SK-N-SH (cell line): Measurements from ENCODE around the gene OTOP1.
"Not testable (repeated sequence)": the region's sequence is repeated elsewhere in the genome, so short reads cannot be mapped to it uniquely, and the experiment has no call there.

ENCODE experiments used
- EP300 ChIP-seq, 2 experiments: IDR thresholded peaks; 2 replicates each; pipeline versions ENCODE4 v1.4.0 to v1.6.1; 2012; ENCODE audit warnings: borderline replicate concordance in 1 of 2, low read depth in 1 of 2, low read length in 1 of 2
- MAX ChIP-seq: IDR thresholded peaks from 2 replicates; pipeline ENCODE4 v1.4.0; 2012; ENCODE audit warnings: low read depth
- MEF2A ChIP-seq: IDR thresholded peaks from 2 replicates; pipeline ENCODE4 v1.4.0; 2012; ENCODE audit warnings: low read depth, borderline replicate concordance
- NFIC ChIP-seq: IDR thresholded peaks from 2 replicates; pipeline ENCODE4 v1.4.0; 2012; ENCODE audit warnings: borderline replicate concordance
- NRF1 ChIP-seq: IDR thresholded peaks from 2 replicates; pipeline ENCODE4 v1.6.1; 2012; ENCODE audit warnings: low read depth, mild to moderate bottlenecking, low read length
- POLR2AphosphoS5 ChIP-seq: IDR thresholded peaks from 2 replicates; pipeline ENCODE4 v1.6.1; 2012; ENCODE audit warnings: low read depth, low read length
- RFX5 ChIP-seq: IDR thresholded peaks from 2 replicates; pipeline ENCODE4 v1.6.1; 2012; ENCODE audit warnings: mild to moderate bottlenecking, improper control_type of control experiment, low read length
- SMC3 ChIP-seq: IDR thresholded peaks from 2 replicates; pipeline ENCODE4 v1.6.1; 2012; ENCODE audit warnings: low read depth, low read length, improper control_type of control experiment
- TEAD4 ChIP-seq: IDR thresholded peaks from 2 replicates; pipeline ENCODE4 v1.4.0; 2012; ENCODE audit warnings: mild to moderate bottlenecking, borderline replicate concordance; ENCODE audit not compliant: insufficient read depth
- TF ChIP-seq, protein P1 (sequence below): IDR thresholded peaks from 2 replicates; pipeline ENCODE4 v1.4.0; 2012; ENCODE audit warnings: low read depth, borderline replicate concordance
- TF ChIP-seq, protein P2 (sequence below): fragments of 200-600 bp; sonication (generic); IDR thresholded peaks from 2 replicates; pipeline ENCODE4 v1.6.1; 2017; ENCODE audit warnings: antibody characterized with exemption, mild to moderate bottlenecking, moderate library complexity
- TF ChIP-seq, protein P3 (sequence below): IDR thresholded peaks from 2 replicates; pipeline ENCODE4; 2012
- TF ChIP-seq, protein P4 (sequence below): fragments of 150-350 bp; IDR thresholded peaks from 2 replicates; pipeline ENCODE4 v1.6.1; 2017; ENCODE audit warnings: antibody characterized with exemption, low read length, low read depth, borderline replicate concordance

- TF ChIP-seq, protein P1, sequence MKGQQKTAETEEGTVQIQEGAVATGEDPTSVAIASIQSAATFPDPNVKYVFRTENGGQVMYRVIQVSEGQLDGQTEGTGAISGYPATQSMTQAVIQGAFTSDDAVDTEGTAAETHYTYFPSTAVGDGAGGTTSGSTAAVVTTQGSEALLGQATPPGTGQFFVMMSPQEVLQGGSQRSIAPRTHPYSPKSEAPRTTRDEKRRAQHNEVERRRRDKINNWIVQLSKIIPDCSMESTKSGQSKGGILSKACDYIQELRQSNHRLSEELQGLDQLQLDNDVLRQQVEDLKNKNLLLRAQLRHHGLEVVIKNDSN, result not testable (repeated sequence)
- not testable (repeated sequence) for TF ChIP-seq POLR2AphosphoS5; RFX5; MEF2A; NRF1; TEAD4; EP300 (IDR thresholded peaks at IDR 0.05; ENCODE audit: borderline replicate concordance in 1 of 2, low read depth in 1 of 2, low read length in 1 of 2); NFIC; MAX
- TF ChIP-seq, protein P2, sequence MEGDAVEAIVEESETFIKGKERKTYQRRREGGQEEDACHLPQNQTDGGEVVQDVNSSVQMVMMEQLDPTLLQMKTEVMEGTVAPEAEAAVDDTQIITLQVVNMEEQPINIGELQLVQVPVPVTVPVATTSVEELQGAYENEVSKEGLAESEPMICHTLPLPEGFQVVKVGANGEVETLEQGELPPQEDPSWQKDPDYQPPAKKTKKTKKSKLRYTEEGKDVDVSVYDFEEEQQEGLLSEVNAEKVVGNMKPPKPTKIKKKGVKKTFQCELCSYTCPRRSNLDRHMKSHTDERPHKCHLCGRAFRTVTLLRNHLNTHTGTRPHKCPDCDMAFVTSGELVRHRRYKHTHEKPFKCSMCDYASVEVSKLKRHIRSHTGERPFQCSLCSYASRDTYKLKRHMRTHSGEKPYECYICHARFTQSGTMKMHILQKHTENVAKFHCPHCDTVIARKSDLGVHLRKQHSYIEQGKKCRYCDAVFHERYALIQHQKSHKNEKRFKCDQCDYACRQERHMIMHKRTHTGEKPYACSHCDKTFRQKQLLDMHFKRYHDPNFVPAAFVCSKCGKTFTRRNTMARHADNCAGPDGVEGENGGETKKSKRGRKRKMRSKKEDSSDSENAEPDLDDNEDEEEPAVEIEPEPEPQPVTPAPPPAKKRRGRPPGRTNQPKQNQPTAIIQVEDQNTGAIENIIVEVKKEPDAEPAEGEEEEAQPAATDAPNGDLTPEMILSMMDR, result peak; percentile 44
- TF ChIP-seq SMC3, result peak; percentile 17; the same call in 1 of the 2 replicates
- TF ChIP-seq, protein P3, sequence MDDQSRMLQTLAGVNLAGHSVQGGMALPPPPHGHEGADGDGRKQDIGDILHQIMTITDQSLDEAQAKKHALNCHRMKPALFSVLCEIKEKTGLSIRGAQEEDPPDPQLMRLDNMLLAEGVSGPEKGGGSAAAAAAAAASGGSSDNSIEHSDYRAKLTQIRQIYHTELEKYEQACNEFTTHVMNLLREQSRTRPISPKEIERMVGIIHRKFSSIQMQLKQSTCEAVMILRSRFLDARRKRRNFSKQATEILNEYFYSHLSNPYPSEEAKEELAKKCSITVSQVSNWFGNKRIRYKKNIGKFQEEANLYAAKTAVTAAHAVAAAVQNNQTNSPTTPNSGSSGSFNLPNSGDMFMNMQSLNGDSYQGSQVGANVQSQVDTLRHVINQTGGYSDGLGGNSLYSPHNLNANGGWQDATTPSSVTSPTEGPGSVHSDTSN, result not testable (repeated sequence)
- TF ChIP-seq, protein P4, sequence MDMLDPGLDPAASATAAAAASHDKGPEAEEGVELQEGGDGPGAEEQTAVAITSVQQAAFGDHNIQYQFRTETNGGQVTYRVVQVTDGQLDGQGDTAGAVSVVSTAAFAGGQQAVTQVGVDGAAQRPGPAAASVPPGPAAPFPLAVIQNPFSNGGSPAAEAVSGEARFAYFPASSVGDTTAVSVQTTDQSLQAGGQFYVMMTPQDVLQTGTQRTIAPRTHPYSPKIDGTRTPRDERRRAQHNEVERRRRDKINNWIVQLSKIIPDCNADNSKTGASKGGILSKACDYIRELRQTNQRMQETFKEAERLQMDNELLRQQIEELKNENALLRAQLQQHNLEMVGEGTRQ, result not testable (repeated sequence)
Observed at GRCh38 chr4:4145622-4146021, 81.1 kb downstream of the OTOP1 start.
